Neural progenitor cell (in vitro differentiated cells): ENCODE results near the gene MMP3.

Experiments
- CTCF ChIP-seq: fragments of 200-600 bp; sonication (generic); IDR thresholded peaks from 2 replicates; pipeline ENCODE4 v1.5.1; 2017; ENCODE audit warnings: antibody characterized with exemption, mild to moderate bottlenecking
- EZH2 ChIP-seq: fragments of 200-600 bp; sonication (generic); IDR thresholded peaks from 2 replicates; pipeline ENCODE4 v1.6.1; 2017; ENCODE audit warnings: antibody characterized with exemption, mild to moderate bottlenecking, moderate library complexity

GRCh38 chr11:102891736-102892135 is 48.3 kb upstream of the MMP3 start:
- TF ChIP-seq CTCF (no peak), EZH2 (no peak)
